Activated CD4-positive, alpha-beta T cell treated with anti-CD3 and anti-CD28 coated beads for 24 hours (primary cell): ENCODE data around the gene COL18A1.

Experiments used
- DNase-seq, 2 donors: peaks; one replicate each; pipeline ENCODE4 v3.0.0-alpha.2; 2020; ENCODE audit warnings: low read depth in 2 of 2

The COL18A1 gene

DNA sequence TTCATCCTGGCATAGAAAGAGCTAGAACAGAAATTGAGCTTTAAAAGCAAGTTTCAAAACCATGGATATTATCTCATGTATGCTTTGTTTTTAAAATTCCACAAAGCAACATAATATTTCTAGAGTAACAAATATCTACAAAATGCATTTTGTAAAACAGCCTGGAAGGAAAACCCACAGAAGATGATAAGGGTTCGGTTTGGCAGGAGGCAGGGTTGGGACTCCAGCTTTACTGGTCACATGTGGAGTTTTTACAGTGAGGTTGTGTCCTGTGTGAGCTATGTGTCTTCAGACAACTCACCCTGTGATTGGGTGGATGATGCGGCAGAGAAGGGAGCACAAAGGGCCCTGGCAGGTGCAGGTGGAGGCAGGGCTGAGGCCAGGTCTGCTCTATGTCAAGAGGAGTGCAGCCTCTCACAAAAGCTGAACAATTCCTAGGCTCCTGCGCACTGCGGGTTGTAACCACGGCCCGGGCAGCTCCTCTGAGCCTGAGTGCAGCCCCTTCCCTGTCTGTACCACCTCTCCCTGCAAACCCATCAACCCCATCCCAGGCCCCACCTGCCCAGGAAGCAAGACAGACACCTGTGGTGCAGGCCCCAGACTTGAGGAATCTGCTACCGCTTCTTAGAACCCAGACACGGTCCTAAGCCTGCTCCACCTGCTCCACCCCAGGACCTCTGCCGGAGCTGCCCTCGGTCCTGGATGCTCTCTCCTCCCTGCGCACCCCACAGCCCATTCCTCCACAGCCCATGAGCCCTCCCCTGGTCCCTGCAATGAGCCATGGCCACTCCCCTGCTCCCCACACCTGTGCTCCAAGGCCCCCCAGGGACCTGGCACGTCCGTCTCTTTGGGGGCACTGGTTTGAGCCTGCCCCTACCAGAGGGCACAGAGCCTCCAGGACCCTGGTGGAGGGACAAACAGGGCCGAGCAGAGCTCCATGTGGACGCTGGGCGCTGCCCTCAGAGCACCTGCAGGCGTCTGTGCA is 2.8 kb upstream of the COL18A1 start:
- no peak for DNase-seq

DNA sequence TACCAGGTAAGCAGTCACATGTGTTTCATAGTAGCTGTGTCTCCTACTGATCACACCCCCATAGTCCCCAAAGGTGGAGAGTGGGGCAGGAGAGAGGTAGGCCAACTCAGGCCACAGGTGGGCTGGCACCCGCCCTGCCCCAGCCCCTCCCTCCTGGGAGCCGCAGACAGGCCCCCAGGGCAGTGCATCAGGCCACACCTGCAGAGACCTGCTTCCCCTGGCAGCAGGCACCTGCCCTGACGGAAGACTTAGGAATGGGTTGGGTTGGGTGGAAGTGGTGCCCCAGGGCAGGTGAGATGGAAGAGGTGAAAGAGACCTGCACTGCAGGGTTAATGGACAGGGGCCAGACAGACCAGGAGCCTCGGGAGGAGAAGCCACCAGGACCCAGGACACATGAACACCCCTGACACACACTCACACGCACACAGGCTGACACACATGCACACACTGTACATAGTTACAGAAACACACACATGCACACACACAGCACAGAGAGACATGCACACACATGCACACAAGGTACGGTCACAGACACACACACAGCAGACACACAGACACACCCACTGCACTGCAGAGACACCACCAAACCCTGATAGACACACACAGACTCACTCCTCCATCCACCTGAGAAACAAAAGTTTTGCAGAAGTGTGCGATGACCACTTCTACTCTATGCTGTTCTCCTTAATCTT is 1.7 kb upstream of the COL18A1 start:
- DNase-seq: no peak

DNA sequence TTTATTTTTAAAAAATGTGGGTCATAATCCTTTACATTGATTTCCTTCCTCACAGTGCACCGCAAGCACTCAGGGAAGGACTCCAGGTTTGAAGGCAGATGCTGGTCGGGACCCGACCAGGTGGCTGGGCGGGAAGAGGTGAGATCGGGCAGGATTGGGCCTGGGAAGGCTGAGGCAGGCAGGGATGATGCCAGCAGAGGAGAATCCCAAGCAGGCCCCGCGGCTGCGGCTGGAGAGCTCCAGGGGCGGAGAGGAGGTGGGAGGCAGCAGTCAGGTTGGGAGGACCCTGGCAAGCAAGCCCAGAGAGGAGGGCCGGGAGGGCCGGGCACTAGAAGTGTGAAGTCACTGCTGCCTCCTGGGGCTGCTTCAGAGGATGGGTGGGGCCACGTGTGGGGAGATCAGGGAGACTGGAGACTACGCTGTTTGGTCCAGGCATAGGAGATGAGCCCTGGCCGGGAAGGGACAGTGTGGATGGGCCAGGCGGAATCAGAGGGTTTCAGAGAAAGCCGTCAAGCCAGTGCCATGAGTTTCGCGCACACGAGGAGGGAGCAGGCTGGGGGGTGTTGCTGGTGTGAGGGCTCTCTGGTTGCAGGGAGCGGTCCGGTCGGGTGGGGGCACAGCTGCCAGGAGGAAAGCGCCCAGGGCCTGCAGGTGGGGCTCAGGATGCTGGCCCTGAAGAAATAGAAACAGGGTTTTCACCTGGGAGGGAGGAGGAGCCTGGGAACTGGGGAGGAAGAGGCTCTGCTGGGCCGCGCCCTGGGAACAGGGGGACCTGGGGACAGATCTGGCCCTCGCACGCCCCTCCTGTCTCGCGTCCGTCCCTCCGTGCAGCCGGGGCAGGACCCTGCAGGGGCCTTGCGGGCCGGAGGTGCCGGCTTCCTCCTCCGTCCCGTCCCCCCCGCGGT is 888 bp upstream of the COL18A1 start:
- DNase-seq: no peak

DNA sequence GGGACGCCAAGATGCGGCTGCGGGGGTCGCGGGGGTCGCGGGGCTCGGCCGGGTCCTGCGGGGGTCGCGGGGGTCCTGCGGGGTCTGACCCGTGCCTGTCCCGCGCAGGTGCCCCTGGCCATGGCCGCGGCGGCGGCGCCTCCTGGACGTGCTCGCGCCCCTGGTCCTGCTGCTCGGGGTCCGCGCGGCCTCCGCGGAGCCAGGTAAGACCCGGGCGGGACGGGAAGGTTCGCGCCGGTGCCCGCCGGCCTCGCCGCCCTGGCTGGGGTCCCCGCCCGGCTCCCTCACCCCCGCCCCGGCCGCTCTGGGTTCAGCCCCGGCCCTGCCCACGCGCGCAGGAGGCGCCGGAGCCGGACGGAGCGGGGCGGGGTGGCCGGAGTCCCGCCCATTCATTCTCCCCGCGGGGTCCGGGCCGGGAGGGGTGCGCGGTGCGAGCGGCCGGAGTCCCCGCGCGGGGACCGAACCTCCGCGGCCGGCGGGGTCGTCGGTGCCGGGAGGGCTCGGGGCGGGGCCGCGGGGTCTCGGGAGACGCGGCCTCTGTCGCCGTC is 380 bp downstream of the COL18A1 start:
- no peak for DNase-seq

DNA sequence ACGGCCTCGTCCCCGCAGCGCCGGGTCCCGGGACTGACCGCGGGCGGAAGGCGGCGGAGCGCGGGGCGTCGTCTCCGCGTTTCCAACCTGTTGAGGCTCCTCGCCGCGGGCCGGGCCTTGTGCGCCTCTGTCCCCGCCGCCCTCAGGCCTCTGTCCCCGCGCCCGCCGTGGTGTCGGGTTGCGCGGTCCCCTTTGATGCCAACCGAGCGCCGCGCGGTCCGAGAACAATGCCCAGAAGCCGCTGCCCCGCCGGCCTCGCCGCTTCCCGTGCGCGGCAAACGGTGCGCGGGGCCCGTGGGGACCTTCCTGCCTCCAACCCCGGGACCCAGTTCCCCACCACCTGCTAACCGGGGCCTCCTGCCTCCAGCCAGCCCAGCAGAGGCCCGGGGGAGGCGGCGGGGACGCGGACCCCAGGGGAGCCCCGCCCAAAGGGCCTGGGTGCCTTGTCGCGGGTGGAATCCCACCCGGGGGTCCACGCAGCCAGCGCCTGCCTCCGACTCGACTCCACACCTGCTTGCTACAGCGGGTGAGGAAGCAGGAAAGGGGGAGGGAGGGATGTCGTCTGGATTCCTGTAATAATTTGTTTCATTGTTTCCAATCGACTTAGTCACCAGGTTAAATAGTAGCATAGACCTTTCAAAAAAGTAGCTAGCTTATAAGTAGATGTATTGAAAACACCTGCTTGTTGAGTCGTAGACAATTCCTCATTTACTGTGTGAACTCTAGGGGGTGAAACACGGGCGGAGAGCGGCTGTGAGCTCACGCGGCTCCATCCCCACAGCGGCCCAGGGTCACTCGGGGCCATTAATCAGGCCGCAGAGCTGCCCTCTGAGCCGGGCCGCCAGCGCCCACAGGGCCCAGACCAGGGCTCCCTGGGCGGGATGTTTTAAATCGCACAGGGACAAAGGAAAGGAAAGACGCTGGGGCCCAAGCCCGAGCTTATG is 1.1 kb downstream of the COL18A1 start:
- DNase-seq: peak in 1 of 2 donors; percentile 10

DNA sequence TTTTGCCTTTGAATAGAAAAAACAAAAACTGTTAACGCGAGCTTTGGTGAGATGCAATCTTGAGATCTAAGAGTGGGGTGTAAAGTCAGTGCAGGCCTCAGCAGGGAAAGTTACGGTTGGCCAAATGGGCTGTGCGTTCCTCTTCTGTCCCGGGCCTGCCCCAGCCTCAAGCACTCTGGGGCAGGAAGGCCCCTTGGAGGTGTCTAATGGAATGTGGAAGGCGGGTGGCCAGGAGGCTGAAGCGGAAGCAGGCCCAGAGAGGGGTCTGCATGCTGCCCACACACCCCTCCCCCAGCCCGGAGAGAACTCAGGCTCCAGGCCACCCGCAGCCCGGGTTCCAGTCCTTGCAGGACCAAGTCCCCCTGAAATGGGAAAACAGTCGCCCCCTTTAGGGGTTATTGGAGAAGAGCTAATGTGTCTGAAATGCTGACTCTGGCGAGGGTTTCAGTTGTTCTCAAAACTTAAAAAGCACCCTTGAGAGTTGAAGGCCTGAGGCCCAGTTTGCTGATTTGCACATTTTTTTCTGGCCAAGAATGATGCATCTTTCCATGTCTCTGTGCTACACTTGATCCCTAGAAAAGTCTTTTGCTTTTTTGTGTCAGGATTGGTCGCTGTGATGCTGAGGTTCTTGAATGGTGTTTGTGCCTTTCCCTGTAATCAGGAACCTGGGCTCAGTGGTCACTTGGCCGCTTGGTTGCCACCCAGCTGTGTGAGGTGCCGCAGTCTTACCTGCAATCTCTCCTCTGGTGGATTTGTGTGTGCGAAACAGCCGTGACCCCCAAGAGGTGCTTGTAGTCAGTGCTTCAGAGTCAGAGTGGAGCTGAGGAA is 2.0 kb downstream of the COL18A1 start:
- no peak for DNase-seq

DNA sequence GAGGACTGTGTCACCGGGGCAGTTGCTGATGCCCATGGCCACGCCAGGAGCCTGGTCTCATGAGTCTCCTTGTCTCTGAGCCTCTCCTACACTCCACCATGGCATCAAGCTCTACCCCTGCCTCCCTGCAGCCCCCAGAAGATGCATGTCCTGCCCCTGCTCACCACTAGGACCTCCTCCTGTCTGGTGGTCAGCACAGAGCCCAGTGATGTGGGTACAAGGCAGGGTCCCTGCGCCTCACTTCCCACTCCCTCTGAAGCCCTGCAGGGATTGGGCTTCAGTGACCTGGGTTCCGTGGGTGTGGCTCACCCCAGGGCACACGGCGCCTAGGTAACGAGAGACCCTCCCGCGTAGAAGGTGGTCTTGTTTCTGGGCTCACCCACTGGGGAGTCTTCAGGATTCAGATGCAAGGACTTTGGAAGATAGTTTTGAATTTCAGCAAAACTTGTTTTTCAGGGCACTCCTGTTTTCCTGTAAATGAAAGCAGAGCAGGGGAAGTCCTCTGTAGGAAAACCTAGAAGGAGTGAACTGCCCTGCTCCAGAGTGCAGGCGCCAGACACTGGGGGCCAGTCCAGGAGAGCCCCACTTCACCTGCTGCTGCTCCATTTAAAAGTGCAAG is 2.8 kb downstream of the COL18A1 start:
- no peak for DNase-seq

DNA sequence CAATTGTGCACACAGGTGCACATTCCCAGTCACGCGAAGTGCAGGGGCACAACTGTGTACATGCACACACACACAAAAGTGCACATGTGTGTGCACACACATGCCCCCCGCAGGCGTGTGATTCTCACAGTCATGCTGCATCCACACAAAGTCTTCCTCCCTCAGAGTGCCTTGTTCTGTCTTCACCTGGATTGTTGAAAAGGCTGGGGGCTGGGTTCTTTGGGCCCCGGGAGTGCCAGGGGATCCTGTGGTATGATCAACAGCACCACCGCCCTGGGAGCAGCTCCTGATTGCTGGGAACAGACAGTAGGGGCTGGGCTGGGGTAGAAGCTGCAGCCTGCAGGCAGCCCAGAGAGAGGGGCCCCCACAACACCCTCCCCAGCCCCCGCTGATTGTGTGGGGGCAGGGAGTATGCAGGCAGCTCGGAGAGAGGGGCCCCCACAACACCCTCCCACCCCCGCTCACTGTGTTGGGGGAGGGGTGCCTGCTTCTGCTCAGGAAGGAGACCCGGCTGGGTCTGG is 3.4 kb downstream of the COL18A1 start:
- DNase-seq: no peak

DNA sequence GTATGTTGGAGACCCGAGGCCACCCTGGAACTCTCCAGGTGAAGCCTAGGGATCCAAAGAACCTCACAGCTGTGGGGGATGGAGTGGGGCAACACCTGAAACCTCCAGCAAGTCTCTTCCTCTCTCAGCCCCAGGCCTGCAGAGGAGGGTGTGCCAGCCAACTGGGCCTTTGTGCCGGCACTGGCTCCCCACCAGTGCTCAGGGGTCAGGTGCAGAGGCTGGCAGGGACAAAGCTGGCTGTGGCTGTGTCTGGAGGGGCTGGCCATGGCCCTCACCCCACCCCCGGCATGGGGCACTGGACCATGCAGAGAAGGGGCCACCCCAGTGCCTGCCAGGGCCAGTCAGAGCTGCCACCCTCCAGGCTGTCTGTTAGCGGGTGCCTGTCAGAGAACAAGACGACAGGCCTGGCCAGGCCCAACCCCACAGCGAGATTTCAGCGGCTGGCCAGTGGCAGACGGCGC is 3.9 kb downstream of the COL18A1 start:
- no peak for DNase-seq

DNA sequence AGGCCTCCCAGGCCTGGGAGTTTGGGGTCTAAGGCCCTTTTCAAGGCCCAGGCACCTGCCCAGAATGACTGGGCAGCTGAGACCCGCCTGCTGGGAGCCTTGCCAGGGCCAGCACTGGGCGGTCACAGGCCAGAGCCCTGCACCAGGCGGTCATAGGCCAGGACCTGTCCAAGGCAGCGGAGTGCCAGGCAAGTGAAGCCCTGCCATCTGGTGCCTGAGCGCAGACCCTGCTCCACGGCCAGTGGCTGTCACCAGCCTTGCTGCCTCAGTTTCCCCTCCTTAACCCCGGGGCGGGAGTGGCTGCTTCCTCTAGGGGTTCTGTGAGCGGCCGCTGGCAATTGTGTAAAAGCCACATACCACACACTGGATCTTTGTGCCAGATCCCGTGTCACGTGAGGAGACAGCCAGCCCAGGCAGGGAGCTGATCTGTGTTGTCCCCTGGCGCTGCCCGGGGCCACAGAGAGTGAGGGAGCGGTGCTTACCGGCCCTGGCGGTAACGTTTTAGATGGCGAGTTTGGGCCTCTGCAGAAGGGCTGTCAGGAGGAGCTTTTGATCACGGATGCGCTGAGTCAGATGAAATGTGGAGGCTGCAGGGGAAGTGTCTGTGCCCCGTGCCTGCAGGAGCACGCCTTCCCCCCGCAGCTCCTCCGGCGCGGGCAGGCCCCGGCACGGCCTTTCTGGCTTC is 4.6 kb downstream of the COL18A1 start:
- DNase-seq: no peak

DNA sequence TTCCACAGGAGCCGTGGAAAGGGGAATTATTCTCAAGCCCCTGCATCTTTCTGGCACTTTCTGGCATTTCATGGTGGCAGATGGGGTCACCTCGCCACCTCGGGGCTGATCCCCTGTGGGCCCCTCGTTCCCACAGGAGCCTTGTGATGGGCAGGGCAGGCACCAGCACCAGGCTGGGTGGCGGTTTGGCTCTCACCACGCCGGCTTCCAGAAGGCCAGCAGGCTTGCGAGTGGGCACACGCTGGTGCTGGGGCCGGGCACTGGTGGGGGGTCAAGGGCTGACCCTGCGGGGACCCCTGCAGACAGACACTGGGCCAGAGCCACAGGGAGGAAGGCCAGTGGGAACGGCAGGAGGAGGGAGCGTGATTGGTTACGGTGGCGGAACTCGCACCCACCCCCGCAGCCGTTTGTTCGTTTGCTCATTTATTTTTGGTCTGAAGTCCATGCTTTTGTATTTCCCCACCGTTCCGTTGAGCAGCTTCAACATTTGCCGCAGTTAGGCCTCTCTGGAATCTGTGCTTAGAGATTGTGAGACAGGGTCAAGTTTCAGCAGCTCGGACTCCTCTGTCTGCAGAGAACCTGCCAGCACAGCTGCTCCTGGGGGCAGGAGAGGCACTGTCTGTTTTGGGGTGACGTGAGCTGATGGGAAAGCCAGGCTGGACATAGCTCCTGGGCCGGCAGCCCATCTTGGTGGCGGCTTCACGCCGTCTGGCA is 5.3 kb downstream of the COL18A1 start:
- DNase-seq: no peak

DNA sequence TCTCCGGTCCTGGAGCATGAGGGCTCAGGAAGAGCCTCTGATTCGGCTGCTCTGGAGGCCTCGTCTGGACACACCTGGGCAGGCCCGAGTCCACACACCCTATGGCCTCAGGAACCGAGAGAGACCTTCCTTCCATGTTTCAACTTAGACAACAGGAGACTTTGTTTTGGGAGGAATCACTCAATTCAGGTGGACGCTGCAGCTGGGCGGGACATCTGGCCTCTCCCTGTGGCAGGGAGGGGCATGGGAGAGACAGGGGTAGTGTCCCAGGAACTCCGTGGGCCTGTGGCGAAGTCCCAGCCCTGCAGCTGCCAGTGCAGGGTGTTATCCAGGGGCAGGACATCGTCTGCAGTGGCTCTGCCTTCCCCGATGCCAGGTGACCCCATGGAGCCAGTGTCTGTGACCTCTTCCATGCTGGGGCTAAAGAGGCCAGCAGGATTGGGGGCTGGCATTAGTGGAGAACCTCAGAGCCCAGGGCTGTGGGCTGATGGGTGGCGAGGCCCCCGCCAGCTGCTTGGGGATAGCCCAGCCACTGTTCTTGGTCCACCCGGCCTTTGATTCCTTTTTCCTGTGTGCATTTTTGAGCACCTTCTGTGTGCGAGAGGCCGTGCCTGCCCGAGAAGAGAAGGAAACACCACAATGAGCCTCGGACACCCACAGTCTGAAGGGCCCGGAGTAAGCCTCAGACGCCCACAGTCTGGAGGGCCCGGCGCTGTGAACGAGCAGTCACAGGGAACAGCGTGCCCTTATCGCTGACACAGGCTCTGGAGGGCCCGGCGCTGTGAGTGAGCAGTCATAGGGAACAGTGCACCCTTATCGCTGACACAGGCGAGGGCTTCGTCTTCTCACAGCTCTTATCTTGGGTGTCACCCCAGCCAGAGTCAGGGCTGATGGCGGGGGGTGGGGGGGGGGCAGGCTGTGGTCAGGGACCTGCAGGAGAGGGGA is 6.2 kb downstream of the COL18A1 start:
- no peak for DNase-seq

DNA sequence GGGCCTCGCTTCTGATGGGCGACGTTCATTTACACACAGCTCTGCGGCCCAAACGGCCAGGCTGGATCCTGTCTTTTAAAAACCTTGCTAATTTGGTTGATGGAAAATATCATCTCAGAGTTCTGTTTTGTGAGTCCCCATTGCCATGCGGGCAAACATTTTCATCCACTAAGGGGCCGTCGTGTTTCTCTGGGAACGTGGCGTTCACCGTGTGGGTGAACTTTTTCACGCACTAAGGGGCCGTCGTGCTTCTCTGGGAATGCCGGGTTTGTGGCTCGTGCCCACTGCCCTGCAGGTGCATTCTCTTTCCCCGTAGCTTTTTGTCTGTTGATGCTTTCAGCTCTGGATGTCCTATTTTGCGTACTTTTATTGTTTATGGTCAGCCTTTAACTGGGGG is 6.8 kb downstream of the COL18A1 start:
- no peak for DNase-seq

DNA sequence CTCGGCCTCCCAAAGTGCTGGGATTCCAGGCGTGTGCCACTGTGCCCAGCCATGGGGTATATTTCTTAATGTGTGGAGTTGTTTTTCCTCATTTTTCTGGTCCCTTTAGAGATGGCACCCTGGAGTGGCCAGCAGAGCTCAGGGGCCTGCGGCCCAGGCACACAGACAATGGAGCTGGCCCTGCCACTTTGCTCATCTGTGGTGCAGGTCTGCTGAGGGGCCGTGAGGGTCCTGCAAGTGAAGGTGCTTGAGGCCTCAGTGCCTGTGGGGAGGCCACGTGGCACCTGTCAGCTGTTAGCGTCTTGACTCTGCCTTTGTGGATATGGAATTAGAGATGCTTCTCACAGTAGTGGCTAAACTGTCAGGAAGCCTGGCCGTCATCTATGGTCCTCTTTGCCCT is 7.5 kb downstream of the COL18A1 start:
- no peak for DNase-seq

DNA sequence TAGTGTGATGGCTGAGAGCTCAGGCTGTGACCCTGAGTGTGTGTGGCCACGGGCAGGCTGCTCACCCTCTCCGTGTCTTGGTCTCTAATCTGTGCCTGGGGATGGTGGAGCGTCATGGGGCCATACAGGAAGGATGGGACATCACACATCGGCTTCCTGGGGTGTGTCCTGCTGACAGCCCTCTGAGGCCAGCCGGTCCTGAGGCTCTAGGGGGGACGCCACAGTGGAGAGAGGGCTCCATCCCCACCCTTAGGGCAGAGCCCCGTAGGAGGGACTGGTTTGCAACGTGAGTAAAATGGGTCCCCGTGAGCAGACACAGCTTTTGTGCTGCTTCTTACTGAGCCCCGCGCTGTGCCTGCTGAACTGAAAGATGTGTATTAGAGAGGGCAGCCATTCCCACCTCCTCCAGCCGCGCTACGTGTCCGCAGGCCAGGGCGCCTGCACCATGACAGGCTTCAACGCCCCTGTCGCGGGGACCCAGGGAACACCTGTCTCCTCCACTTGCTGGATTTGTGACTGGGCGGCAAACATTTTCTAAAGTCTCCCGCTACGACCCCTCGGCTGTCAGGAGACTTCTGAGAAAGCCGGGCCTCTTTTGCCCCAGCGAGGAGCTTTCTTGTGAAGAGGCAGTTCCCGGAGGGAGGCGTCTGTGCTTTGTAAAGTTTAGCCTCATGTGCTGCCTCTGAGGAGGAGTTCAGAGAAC is 8.1 kb downstream of the COL18A1 start:
- DNase-seq: no peak

DNA sequence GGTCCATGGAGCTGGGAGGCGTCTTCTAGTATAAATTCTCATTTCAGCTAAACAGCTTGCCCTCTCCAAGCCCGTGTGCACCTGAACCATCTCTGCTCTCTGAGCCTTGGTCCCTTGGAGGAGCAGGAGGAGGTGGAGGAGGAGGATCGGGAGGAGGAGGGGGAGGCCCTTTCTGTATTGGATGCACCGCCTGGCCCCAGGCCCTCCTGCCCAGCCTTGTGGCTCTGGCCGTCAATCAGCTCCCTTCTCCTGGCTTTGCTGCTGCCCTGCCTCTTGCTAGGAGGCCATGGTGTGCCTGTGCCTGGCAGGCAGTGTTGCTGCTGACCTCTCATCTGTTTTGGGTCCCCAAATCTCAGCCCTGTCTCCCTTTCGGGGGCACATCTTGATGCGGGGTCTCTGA is 9.0 kb downstream of the COL18A1 start:
- DNase-seq: no peak
